ENCODE data around the gene SDK1. TPM values are rescaled to one million over a fixed set of nuclear protein-coding genes. Genes with fewer than 3 reads are reported as not detected.

Gene SDK1
- total RNA-seq, 2 experiments from 2014 or later = 0.25 to 0.78 TPM

GRCh38 chr7:4270941-4271715 is 970.1 kb downstream of the SDK1 start:
- DNase-seq (no peak), ATAC-seq (no peak)
- Mint-ChIP-seq H3K4me1 (ENCODE audit: low read depth) (no peaks in the 10 kb centered on the region), H3K27ac (no peak overlapping the region), H3K36me3 (ENCODE audit: low read depth) (no peaks in the 10 kb centered on the region), H3K9me3 (peaks cover 4% of the 10 kb centered on the region), H3K4me3 (no peak overlapping the region), H3K27me3 (no peaks in the 10 kb centered on the region)
- ChIA-PET POLR2A (no interaction called here), CTCF (no interaction called here)
- TF ChIP-seq, protein P1, sequence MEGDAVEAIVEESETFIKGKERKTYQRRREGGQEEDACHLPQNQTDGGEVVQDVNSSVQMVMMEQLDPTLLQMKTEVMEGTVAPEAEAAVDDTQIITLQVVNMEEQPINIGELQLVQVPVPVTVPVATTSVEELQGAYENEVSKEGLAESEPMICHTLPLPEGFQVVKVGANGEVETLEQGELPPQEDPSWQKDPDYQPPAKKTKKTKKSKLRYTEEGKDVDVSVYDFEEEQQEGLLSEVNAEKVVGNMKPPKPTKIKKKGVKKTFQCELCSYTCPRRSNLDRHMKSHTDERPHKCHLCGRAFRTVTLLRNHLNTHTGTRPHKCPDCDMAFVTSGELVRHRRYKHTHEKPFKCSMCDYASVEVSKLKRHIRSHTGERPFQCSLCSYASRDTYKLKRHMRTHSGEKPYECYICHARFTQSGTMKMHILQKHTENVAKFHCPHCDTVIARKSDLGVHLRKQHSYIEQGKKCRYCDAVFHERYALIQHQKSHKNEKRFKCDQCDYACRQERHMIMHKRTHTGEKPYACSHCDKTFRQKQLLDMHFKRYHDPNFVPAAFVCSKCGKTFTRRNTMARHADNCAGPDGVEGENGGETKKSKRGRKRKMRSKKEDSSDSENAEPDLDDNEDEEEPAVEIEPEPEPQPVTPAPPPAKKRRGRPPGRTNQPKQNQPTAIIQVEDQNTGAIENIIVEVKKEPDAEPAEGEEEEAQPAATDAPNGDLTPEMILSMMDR (IDR thresholded peaks at IDR 0.05) = no peak
- intact Hi-C loops (cut with micrococcal nuclease) = no loop called here

DNA sequence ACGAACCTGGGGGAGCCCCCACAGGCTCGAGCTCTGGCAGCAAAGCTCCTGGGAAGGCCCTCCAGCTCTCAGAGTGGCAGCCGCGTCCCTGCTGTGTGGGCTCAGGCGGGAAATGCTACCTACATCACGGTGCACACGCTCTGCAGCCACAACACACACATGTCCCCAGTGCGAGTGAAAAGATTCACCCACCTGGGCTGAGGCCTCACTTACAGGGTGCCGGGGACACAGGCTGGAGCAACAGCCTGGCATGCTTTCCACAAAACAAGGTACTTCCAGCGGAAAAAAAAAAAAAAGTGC is 970.6 kb downstream of the SDK1 start:
- intact Hi-C loops (cut with micrococcal nuclease) = no loop called here
- POLR2A ChIA-PET = no interaction called here
- H3K9me3 Mint-ChIP-seq = peaks cover 4% of the 10 kb centered on the region
- no peak overlapping the region for H3K27ac Mint-ChIP-seq
- H3K27me3 Mint-ChIP-seq = no peaks in the 10 kb centered on the region
- H3K4me1 Mint-ChIP-seq (ENCODE audit: low read depth) = no peaks in the 10 kb centered on the region
- CTCF ChIA-PET = no interaction called here
- H3K36me3 Mint-ChIP-seq (ENCODE audit: low read depth) = no peaks in the 10 kb centered on the region
- no peak for ATAC-seq
- TF ChIP-seq, protein P1 (IDR thresholded peaks at IDR 0.05) = no peak
- no peak for DNase-seq
- H3K4me3 Mint-ChIP-seq = no peak overlapping the region

DNA sequence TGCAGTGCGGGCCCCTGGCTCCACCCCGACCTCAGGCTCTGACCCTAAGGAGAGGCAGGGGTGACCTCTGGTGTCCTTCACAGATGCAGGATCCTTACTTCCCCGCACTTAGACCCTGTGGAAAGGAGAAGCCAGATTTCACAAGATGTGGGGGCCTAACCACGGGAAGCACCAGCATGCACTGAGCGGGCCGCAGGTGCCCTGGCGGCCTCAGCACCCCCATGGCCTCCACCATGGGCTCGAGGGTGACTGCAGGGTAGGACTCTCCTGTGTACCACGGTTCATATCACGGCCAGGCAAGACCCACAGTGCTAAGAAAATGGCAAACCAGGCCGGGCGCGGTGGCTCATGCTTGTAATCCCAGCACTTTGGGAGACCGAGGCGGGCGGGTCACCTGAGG is 971.1 kb downstream of the SDK1 start:
- H3K27me3 Mint-ChIP-seq = no peaks in the 10 kb centered on the region

GRCh38 chr7:4273566-4274230 is 972.6 kb downstream of the SDK1 start:
- Mint-ChIP-seq H3K27me3 (no peaks in the 10 kb centered on the region), H3K36me3 (ENCODE audit: low read depth) (no peaks in the 10 kb centered on the region), H3K4me3 (no peak overlapping the region), H3K9me3 (peaks cover 4% of the 10 kb centered on the region), H3K4me1 (ENCODE audit: low read depth) (no peaks in the 10 kb centered on the region), H3K27ac (no peak overlapping the region)
- CTCF ChIA-PET = no interaction called here
- ATAC-seq = no peak
- no peak for DNase-seq
- intact Hi-C loops (cut with micrococcal nuclease) = no loop called here
- POLR2A ChIA-PET = no interaction called here
- TF ChIP-seq, protein P1 (IDR thresholded peaks at IDR 0.05) = no peak

More for the DNA sequence above, 971.1 kb downstream of the SDK1 start:
- Mint-ChIP-seq H3K36me3 (ENCODE audit: low read depth) (no peaks in the 10 kb centered on the region), H3K4me1 (ENCODE audit: low read depth) (no peaks in the 10 kb centered on the region), H3K27ac (no peak overlapping the region), H3K9me3 (peaks cover 4% of the 10 kb centered on the region), H3K4me3 (no peak overlapping the region)
- TF ChIP-seq, protein P1 (IDR thresholded peaks at IDR 0.05) = no peak
- DNase-seq (no peak), ATAC-seq (no peak)
- intact Hi-C loops (cut with micrococcal nuclease) = no loop called here
- CTCF ChIA-PET = no interaction called here
- POLR2A ChIA-PET = no interaction called here

GRCh38 chr7:4274286-4274685 is 973.2 kb downstream of the SDK1 start:
- TF ChIP-seq, protein P1 (IDR thresholded peaks at IDR 0.05) = no peak
- CTCF ChIA-PET = no interaction called here
- H3K27me3 Mint-ChIP-seq = no peaks in the 10 kb centered on the region
- H3K27ac Mint-ChIP-seq = no peak overlapping the region
- H3K9me3 Mint-ChIP-seq = peaks cover 4% of the 10 kb centered on the region
- no peaks in the 10 kb centered on the region for H3K4me1 Mint-ChIP-seq (ENCODE audit: low read depth)
- ATAC-seq (no peak), DNase-seq (no peak)
- POLR2A ChIA-PET = no interaction called here
- H3K4me3 Mint-ChIP-seq = no peak overlapping the region
- H3K36me3 Mint-ChIP-seq (ENCODE audit: low read depth) = no peaks in the 10 kb centered on the region
- intact Hi-C loops (cut with micrococcal nuclease) = no loop called here

Data from activated CD8-positive, alpha-beta T cell treated with anti-CD3 and anti-CD28 coated beads for 36 hours (primary cell).